Ascending aorta (tissue), 2 donors: ENCODE data around the gene TMEM138. TPM values are rescaled to one million over a fixed set of nuclear protein-coding genes. Genes with fewer than 3 reads are reported as not detected.

ENCODE experiments used
- DNase-seq, 2 donors: peaks; one replicate each; pipeline ENCODE4 v3.0.0-alpha.2; 2019; ENCODE audit warnings: low spot score in 2 of 2
- H3K27ac ChIP-seq, 2 donors: fragments of 200-600 bp; sonication (generic); one replicate each; pipeline ENCODE4 v1.5.1; 2016 to 2017; ENCODE audit warnings: mild to moderate bottlenecking in 1 of 2
- H3K27me3 ChIP-seq: fragments of 200-600 bp; sonication (generic); one replicate; pipeline ENCODE4 v1.5.1; 2017
- H3K36me3 ChIP-seq, 2 donors: fragments of 200-600 bp; sonication (generic); one replicate each; pipeline ENCODE4 v1.5.1; 2016
- H3K4me1 ChIP-seq, 2 donors: fragments of 200-600 bp; sonication (generic); one replicate each; pipeline ENCODE4 v1.5.1; 2016 to 2017; ENCODE audit warnings: mild to moderate bottlenecking in 1 of 2
- H3K4me3 ChIP-seq, 2 donors: fragments of 200-600 bp; sonication (generic); one replicate each; pipeline ENCODE4 v1.5.1; 2016 to 2017; ENCODE audit warnings: mild to moderate bottlenecking in 1 of 2
- H3K9me3 ChIP-seq, 2 donors: fragments of 200-600 bp; sonication (generic); one replicate each; pipeline ENCODE4 v1.5.1; 2016
- CTCF ChIP-seq, 3 experiments: fragments of 200-600 bp in 2 of 3; fragments of 450-650 bp in 1 of 3; sonication (generic) in 2 of 3; IDR thresholded peaks; one replicate each; pipeline ENCODE4 v1.5.1; 2016 to 2019; ENCODE audit warnings: antibody characterized with exemption in 3 of 3, mild to moderate bottlenecking in 1 of 3, moderate library complexity in 1 of 3
- intact Hi-C: fragments of 100-400 bp; cut with DNase I; formaldehyde crosslinking; loops from one replicate; pipeline ENCODE4 v1.15.1; 2023
- total RNA-seq: library from RNA; depleted of rRNA; stranded (reverse); fragments of >200 nt; gene quantifications from one replicate; pipeline ENCODE4 v1.1.0, GENCODE V29; 2016

The TMEM138 gene
- total RNA-seq, 1 donor from 2014 or later: 44.9 TPM

- Histone ChIP-seq H3K27ac (no peak overlapping the region), H3K36me3 (peaks cover 23 to 43% of the 10 kb centered on the region in 2 donors), H3K9me3 (no peaks in the 10 kb centered on the region), H3K4me1 (peaks cover 0 to 9% of the 10 kb centered on the region in 2 donors), H3K4me3 (no peak overlapping the region), H3K27me3 (no peaks in the 10 kb centered on the region)
- no peak for TF ChIP-seq CTCF (IDR thresholded peaks at IDR 0.05)
- intact Hi-C loops: no loop called here
- DNase-seq: no peak
Observed at GRCh38 chr11:61356706-61357105, 5.5 kb upstream of the TMEM138 start.

- peaks cover 16 to 37% of the 10 kb centered on the region in 2 donors for H3K36me3 ChIP-seq
- no peak overlapping the region for H3K27ac ChIP-seq
- peaks cover 0 to 9% of the 10 kb centered on the region in 2 donors for H3K4me1 ChIP-seq
- DNase-seq: no peak
- intact Hi-C loops: no loop called here
- H3K27me3 ChIP-seq: no peaks in the 10 kb centered on the region
- H3K4me3 ChIP-seq: no peak overlapping the region
- no peak for TF ChIP-seq CTCF (IDR thresholded peaks at IDR 0.05)
- no peaks in the 10 kb centered on the region for H3K9me3 ChIP-seq
Observed at GRCh38 chr11:61357233-61357893, 4.8 kb upstream of the TMEM138 start.

DNA sequence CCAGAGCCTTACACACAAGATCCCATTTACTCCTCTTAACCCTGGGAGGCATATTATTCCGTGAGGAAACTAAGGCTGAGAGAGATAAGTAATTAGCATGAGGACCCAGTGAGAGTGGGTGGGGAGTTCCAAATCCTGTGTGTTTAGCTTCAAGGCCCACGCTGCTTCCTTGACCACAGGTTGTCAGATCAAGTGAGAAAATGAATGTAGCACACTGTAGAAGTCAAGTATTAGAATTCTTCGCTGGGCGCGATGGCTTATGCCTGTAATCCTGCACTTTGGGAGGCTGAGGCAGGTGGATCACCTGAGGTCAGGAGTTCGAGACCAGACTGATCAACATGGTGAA, 4.3 kb upstream of the TMEM138 start:
- intact Hi-C loops: no loop called here
- H3K27ac ChIP-seq: no peak overlapping the region
- H3K36me3 ChIP-seq: peaks cover 15 to 32% of the 10 kb centered on the region in 2 donors
- no peak for DNase-seq
- peaks cover 0 to 9% of the 10 kb centered on the region in 2 donors for H3K4me1 ChIP-seq
- H3K4me3 ChIP-seq: no peak overlapping the region
- no peak for TF ChIP-seq CTCF (IDR thresholded peaks at IDR 0.05)
- H3K27me3 ChIP-seq: no peaks in the 10 kb centered on the region
- no peaks in the 10 kb centered on the region for H3K9me3 ChIP-seq

DNA sequence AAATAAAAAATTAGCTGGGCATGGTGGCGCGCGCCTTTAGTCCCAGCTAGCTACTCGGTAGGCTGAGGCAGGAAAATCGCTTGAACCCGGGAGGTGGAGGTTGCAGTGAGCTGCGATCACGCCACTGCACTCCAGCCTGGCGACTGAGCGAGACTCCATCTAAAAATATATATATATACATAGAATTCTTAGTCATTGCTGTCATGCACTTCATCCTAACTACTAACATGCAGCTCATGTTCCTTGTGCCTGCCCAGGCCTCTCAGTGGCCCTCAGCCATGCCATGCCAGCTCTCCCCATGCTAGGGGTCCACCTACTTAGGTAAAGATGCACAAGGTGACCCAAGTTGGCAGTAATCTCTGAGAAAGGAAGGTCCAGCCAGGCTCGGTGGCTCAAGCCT, 3.6 kb upstream of the TMEM138 start:
- H3K9me3 ChIP-seq: no peaks in the 10 kb centered on the region
- peaks cover 0 to 9% of the 10 kb centered on the region in 2 donors for H3K4me1 ChIP-seq
- no peaks in the 10 kb centered on the region for H3K27me3 ChIP-seq
- H3K36me3 ChIP-seq: peaks cover 8 to 25% of the 10 kb centered on the region in 2 donors
- intact Hi-C loops: no loop called here
- no peak for DNase-seq
- H3K4me3 ChIP-seq: no peak overlapping the region
- TF ChIP-seq CTCF (IDR thresholded peaks at IDR 0.05): no peak
- no peak overlapping the region for H3K27ac ChIP-seq

GRCh38 chr11:61359516-61359915, 2.7 kb upstream of the TMEM138 start:
- no peak overlapping the region for H3K4me3 ChIP-seq
- H3K9me3 ChIP-seq: no peaks in the 10 kb centered on the region
- no peak for TF ChIP-seq CTCF (IDR thresholded peaks at IDR 0.05)
- peaks cover 0 to 9% of the 10 kb centered on the region in 2 donors for H3K4me1 ChIP-seq
- peaks cover 7 to 22% of the 10 kb centered on the region in 2 donors for H3K36me3 ChIP-seq
- no peak overlapping the region for H3K27ac ChIP-seq
- H3K27me3 ChIP-seq: no peaks in the 10 kb centered on the region
- intact Hi-C loops: no loop called here
- no peak for DNase-seq
